GM23338 (cell line): ENCODE measurements around the gene GCKR.

Experiments used
- CREB1 ChIP-seq: fragments of 250-450 bp; sonication (Bioruptor Pico); IDR thresholded peaks from 2 replicates; pipeline ENCODE4 v1.5.0; 2020; ENCODE audit warnings: low read depth, mild to moderate bottlenecking, moderate library complexity
- EZH2 ChIP-seq: fragments of 200-600 bp; sonication (generic); IDR thresholded peaks from one replicate; pipeline ENCODE4 v1.8.0; 2017; ENCODE audit warnings: antibody characterized with exemption, mild to moderate bottlenecking, low read depth; ENCODE audit not compliant: unreplicated experiment
- EZH2phosphoT487 ChIP-seq: fragments of 200-600 bp; sonication (generic); IDR thresholded peaks from one replicate; pipeline ENCODE4 v1.8.1; 2018; ENCODE audit warnings: antibody characterized with exemption; ENCODE audit not compliant: unreplicated experiment
- JUNB ChIP-seq: IDR thresholded peaks from one replicate; pipeline ENCODE4 v1.6.1; 2016; ENCODE audit warnings: antibody characterized with exemption; ENCODE audit not compliant: unreplicated experiment
- POLR2AphosphoS5 ChIP-seq: IDR thresholded peaks from 2 replicates; pipeline ENCODE4 v1.6.1; 2016; ENCODE audit warnings: antibody characterized with exemption, low read depth
- STAT1 ChIP-seq: IDR thresholded peaks from one replicate; pipeline ENCODE4 v1.6.1; 2016; ENCODE audit warnings: antibody characterized with exemption; ENCODE audit not compliant: unreplicated experiment
- ZNF331 ChIP-seq: fragments of 250-450 bp; sonication (Bioruptor Pico); IDR thresholded peaks from 2 replicates; pipeline ENCODE4 v1.5.0; 2020; ENCODE audit warnings: low read depth, mild to moderate bottlenecking, moderate library complexity
- TF ChIP-seq, protein P1 (sequence below), 2 experiments: fragments of 200-600 bp in 1 of 2; sonication (generic) in 1 of 2; conservative IDR thresholded peaks; 2 replicates each; pipeline versions ENCODE4 v1.5.1 to v1.6.1; 2016 to 2017; ENCODE audit warnings: antibody characterized with exemption in 2 of 2, low read depth in 2 of 2, mild to moderate bottlenecking in 2 of 2, moderate library complexity in 1 of 2
- TF ChIP-seq, protein P2 (sequence below): IDR thresholded peaks from one replicate; pipeline ENCODE4 v1.6.1; 2018; ENCODE audit warnings: antibody characterized with exemption; ENCODE audit not compliant: unreplicated experiment
- TF ChIP-seq, protein P3 (sequence below): IDR thresholded peaks from 2 replicates; pipeline ENCODE4 v1.6.1; 2016; ENCODE audit warnings: antibody characterized with exemption

DNA sequence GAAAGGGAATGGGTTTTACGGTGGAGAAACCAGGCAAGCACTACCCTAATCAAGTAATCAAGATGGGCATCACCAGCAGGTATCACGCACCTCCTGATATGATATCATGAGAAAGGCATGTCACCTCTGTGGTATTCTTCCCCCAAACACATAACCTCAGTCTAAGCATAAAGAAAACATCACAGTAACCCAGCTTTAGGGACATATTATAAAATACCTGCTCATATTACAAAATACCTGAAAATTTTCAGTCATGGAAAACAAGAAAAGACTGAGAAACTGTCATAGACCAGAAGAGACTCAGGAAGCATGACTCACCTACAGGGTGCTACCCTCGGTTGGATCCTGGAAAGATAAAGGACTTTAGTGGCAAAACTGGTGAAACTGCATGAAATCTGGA is 30.5 kb downstream of the GCKR start:
- TF ChIP-seq, protein P1, sequence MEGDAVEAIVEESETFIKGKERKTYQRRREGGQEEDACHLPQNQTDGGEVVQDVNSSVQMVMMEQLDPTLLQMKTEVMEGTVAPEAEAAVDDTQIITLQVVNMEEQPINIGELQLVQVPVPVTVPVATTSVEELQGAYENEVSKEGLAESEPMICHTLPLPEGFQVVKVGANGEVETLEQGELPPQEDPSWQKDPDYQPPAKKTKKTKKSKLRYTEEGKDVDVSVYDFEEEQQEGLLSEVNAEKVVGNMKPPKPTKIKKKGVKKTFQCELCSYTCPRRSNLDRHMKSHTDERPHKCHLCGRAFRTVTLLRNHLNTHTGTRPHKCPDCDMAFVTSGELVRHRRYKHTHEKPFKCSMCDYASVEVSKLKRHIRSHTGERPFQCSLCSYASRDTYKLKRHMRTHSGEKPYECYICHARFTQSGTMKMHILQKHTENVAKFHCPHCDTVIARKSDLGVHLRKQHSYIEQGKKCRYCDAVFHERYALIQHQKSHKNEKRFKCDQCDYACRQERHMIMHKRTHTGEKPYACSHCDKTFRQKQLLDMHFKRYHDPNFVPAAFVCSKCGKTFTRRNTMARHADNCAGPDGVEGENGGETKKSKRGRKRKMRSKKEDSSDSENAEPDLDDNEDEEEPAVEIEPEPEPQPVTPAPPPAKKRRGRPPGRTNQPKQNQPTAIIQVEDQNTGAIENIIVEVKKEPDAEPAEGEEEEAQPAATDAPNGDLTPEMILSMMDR (conservative IDR thresholded peaks at IDR 0.05; ENCODE audit: low read depth in 2 of 2), result no peak
- TF ChIP-seq EZH2phosphoT487 (no peak), ZNF331 (CRISPR knock-in tag) (no peak), EZH2 (no peak), POLR2AphosphoS5 (no peak), CREB1 (CRISPR knock-in tag) (no peak), JUNB (no peak), STAT1 (no peak)
- TF ChIP-seq, protein P2, sequence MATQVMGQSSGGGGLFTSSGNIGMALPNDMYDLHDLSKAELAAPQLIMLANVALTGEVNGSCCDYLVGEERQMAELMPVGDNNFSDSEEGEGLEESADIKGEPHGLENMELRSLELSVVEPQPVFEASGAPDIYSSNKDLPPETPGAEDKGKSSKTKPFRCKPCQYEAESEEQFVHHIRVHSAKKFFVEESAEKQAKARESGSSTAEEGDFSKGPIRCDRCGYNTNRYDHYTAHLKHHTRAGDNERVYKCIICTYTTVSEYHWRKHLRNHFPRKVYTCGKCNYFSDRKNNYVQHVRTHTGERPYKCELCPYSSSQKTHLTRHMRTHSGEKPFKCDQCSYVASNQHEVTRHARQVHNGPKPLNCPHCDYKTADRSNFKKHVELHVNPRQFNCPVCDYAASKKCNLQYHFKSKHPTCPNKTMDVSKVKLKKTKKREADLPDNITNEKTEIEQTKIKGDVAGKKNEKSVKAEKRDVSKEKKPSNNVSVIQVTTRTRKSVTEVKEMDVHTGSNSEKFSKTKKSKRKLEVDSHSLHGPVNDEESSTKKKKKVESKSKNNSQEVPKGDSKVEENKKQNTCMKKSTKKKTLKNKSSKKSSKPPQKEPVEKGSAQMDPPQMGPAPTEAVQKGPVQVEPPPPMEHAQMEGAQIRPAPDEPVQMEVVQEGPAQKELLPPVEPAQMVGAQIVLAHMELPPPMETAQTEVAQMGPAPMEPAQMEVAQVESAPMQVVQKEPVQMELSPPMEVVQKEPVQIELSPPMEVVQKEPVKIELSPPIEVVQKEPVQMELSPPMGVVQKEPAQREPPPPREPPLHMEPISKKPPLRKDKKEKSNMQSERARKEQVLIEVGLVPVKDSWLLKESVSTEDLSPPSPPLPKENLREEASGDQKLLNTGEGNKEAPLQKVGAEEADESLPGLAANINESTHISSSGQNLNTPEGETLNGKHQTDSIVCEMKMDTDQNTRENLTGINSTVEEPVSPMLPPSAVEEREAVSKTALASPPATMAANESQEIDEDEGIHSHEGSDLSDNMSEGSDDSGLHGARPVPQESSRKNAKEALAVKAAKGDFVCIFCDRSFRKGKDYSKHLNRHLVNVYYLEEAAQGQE, result no peak
- TF ChIP-seq, protein P3, sequence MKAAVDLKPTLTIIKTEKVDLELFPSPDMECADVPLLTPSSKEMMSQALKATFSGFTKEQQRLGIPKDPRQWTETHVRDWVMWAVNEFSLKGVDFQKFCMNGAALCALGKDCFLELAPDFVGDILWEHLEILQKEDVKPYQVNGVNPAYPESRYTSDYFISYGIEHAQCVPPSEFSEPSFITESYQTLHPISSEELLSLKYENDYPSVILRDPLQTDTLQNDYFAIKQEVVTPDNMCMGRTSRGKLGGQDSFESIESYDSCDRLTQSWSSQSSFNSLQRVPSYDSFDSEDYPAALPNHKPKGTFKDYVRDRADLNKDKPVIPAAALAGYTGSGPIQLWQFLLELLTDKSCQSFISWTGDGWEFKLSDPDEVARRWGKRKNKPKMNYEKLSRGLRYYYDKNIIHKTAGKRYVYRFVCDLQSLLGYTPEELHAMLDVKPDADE, result no peak
